Upper lobe of left lung (tissue), 6 donors: ENCODE measurements around the gene OGFOD2. TPM values are rescaled to one million over a fixed set of nuclear protein-coding genes. Genes with fewer than 3 reads are reported as not detected.

ENCODE experiments used
- ATAC-seq, 2 donors: fragments of 200-7000 bp; cut with Tn5 transposase; one replicate each; pipeline ENCODE4 v1.9.1; 2022; ENCODE audit warnings: mild to moderate bottlenecking in 2 of 2, moderate library complexity in 2 of 2; ENCODE audit not compliant: low FRiP score in 2 of 2
- DNase-seq, 2 donors: peaks; one replicate each; pipeline ENCODE4 v3.0.0-alpha.2; 2019 to 2020
- H3K27ac ChIP-seq, 4 donors: fragments of 200-600 bp; sonication (generic); one replicate each; pipeline ENCODE4 v1.5.1; 2016 to 2019
- H3K27me3 ChIP-seq, 4 donors: fragments of 200-600 bp; sonication (generic); one replicate each; pipeline ENCODE4 v1.5.1; 2017 to 2019
- H3K36me3 ChIP-seq, 4 donors: fragments of 200-600 bp; sonication (generic); one replicate each; pipeline ENCODE4 v1.5.1; 2016 to 2019
- H3K4me1 ChIP-seq, 4 donors: fragments of 200-600 bp; sonication (generic); one replicate each; pipeline ENCODE4 v1.5.1; 2018 to 2019
- H3K4me3 ChIP-seq, 4 donors: fragments of 200-600 bp; sonication (generic); one replicate each; pipeline ENCODE4 v1.5.1; 2017 to 2019; ENCODE audit warnings: mild to moderate bottlenecking in 2 of 4, moderate library complexity in 1 of 4
- H3K9me3 ChIP-seq, 4 donors: fragments of 200-600 bp; sonication (generic); one replicate each; pipeline ENCODE4 v1.5.1; 2018 to 2019
- CTCF ChIP-seq, 6 experiments: fragments of 450-650 bp in 4 of 6; fragments of 200-600 bp in 2 of 6; sonication (generic) in 2 of 6; IDR thresholded peaks; one replicate each; pipeline ENCODE4 v1.5.1; 2016 to 2019; ENCODE audit warnings: antibody characterized with exemption in 6 of 6
- EP300 ChIP-seq, 4 donors: sonication (generic); formaldehyde crosslinking; IDR thresholded peaks; one replicate each; pipeline ENCODE4 v1.5.1; 2017; ENCODE audit warnings: antibody characterized with exemption in 4 of 4, control low read depth in 2 of 4
- POLR2A ChIP-seq, 4 donors: fragments of 450-650 bp; IDR thresholded peaks; one replicate each; pipeline ENCODE4 v1.5.1; 2016 to 2017; ENCODE audit warnings: antibody characterized with exemption in 4 of 4, mild to moderate bottlenecking in 2 of 4
- POLR2AphosphoS5 ChIP-seq, 2 donors: sonication (generic); formaldehyde crosslinking; IDR thresholded peaks; one replicate each; pipeline ENCODE4 v1.5.1; 2017; ENCODE audit warnings: antibody characterized with exemption in 2 of 2
- WGBS, 2 donors: methylation state at CpG; one replicate each; pipeline ENCODE4 v1.1.5; 2017 to 2018; 5-methylcytosine and 5-hydroxymethylcytosine counted together
- total RNA-seq, 6 donors: library from RNA; depleted of rRNA in 4 of 6; stranded (reverse); fragments of >200 nt in 4 of 6; gene quantifications; one replicate each; pipeline versions ENCODE4 v1.1.0 to v1.2.1, GENCODE V29; 2016 to 2021
- donor health status: DM: no; HTN: no; CAD: no; lungs with moderate emphysema.
- donor health status: DM: no; HTN: yes; CAD: no; lungs with severe emphysema.

OGFOD2 gene
- total RNA-seq, 6 donors from 2014 or later: 8.1 to 44.0 (median 17.6) TPM

- Histone ChIP-seq H3K36me3 (peaks cover 0 to 6% (median 3%) of the 10 kb centered on the region in 4 donors), H3K9me3 (no peaks in the 10 kb centered on the region), H3K27ac (peak overlapping the region; percentile 96 to 99 (median 97)), H3K4me3 (peak overlapping the region; percentile 89 to 99 (median 94)), H3K4me1 (peaks cover 25 to 48% (median 28%) of the 10 kb centered on the region in 4 donors), H3K27me3 (no peaks in the 10 kb centered on the region)
- DNase-seq (peak; percentile 97 to 98), ATAC-seq (peak; percentile 97 to 98)
- WGBS, 2 donors: 0% methylated on average over 5 to 32 of the region's 32 CpGs
- TF ChIP-seq CTCF (IDR thresholded peaks at IDR 0.05) (no peak), EP300 (IDR thresholded peaks at IDR 0.05) (no peak), POLR2A (IDR thresholded peaks at IDR 0.05) (peak in 2 of 4 donors; percentile 22 to 25), POLR2AphosphoS5 (IDR thresholded peaks at IDR 0.05) (peak; percentile 90)
Observed at GRCh38 chr12:122974274-122974891, 661 bp upstream of the OGFOD2 start.

- 5 to 11% methylated on average over 6 to 8 of the region's 8 CpGs for WGBS, 2 donors
- peak overlapping the region; percentile 96 to 99 (median 97) for H3K27ac ChIP-seq
Observed at GRCh38 chr12:122975790-122976647, 975 bp downstream of the OGFOD2 start.

GRCh38 chr12:122976648-122976975, 1.6 kb downstream of the OGFOD2 start:
- H3K4me3 ChIP-seq: no peak overlapping the region
- peaks cover 0 to 6% (median 3%) of the 10 kb centered on the region in 4 donors for H3K36me3 ChIP-seq
- peak overlapping the region in 1 of 4 donors; percentile 99 for H3K27ac ChIP-seq
- H3K27me3 ChIP-seq: no peaks in the 10 kb centered on the region
- no peaks in the 10 kb centered on the region for H3K9me3 ChIP-seq
- H3K4me1 ChIP-seq: peaks cover 34 to 64% (median 40%) of the 10 kb centered on the region in 4 donors
- WGBS, 2 donors: 85 to 91% methylated on average over 10 to 15 of the region's 15 CpGs
- DNase-seq (peak in 1 of 2 donors; percentile 77), ATAC-seq (no peak)
- TF ChIP-seq POLR2AphosphoS5 (IDR thresholded peaks at IDR 0.05) (no peak), POLR2A (IDR thresholded peaks at IDR 0.05) (no peak), CTCF (IDR thresholded peaks at IDR 0.05) (no peak), EP300 (IDR thresholded peaks at IDR 0.05) (no peak)

More at GRCh38 chr12:122975790-122976647, 975 bp downstream of the OGFOD2 start:
- Histone ChIP-seq H3K4me3 (peak overlapping the region; percentile 89 to 99 (median 94)), H3K36me3 (peaks cover 0 to 6% (median 3%) of the 10 kb centered on the region in 4 donors), H3K9me3 (no peaks in the 10 kb centered on the region), H3K4me1 (peaks cover 32 to 59% (median 35%) of the 10 kb centered on the region in 4 donors), H3K27me3 (no peaks in the 10 kb centered on the region)
- DNase-seq: no peak
- no peak for ATAC-seq
- no peak for TF ChIP-seq EP300 (IDR thresholded peaks at IDR 0.05)

- ATAC-seq: no peak
- H3K9me3 ChIP-seq: no peaks in the 10 kb centered on the region
- peaks cover 39 to 70% (median 46%) of the 10 kb centered on the region in 4 donors for H3K4me1 ChIP-seq
- H3K27me3 ChIP-seq: no peaks in the 10 kb centered on the region
- H3K36me3 ChIP-seq: peaks cover 0 to 12% (median 3%) of the 10 kb centered on the region in 4 donors
- WGBS, 2 donors: 89 to 91% methylated on average over 6 of the region's 6 CpGs
- TF ChIP-seq EP300 (IDR thresholded peaks at IDR 0.05) (no peak), POLR2AphosphoS5 (IDR thresholded peaks at IDR 0.05) (no peak), POLR2A (IDR thresholded peaks at IDR 0.05) (no peak), CTCF (IDR thresholded peaks at IDR 0.05) (no peak)
- no peak overlapping the region for H3K4me3 ChIP-seq
- no peak for DNase-seq
- H3K27ac ChIP-seq: no peak overlapping the region
Observed at GRCh38 chr12:122977153-122977552, 2.1 kb downstream of the OGFOD2 start.

- Histone ChIP-seq H3K27ac (no peak overlapping the region), H3K4me3 (no peak overlapping the region), H3K36me3 (peaks cover 0 to 18% (median 3%) of the 10 kb centered on the region in 4 donors), H3K4me1 (peaks cover 46 to 77% (median 53%) of the 10 kb centered on the region in 4 donors), H3K27me3 (no peaks in the 10 kb centered on the region), H3K9me3 (no peaks in the 10 kb centered on the region)
- no peak for DNase-seq
- WGBS, 2 donors: 95 to 100% methylated on average over 2 to 9 of the region's 9 CpGs
- TF ChIP-seq CTCF (IDR thresholded peaks at IDR 0.05) (no peak), POLR2AphosphoS5 (IDR thresholded peaks at IDR 0.05) (no peak), EP300 (IDR thresholded peaks at IDR 0.05) (no peak), POLR2A (IDR thresholded peaks at IDR 0.05) (no peak)
- ATAC-seq: no peak
Observed at GRCh38 chr12:122977655-122978392, 2.8 kb downstream of the OGFOD2 start.
